Common myeloid progenitor, CD34-positive (primary cell): ENCODE results near the gene MSH4.

Experiments
- CTCF ChIA-PET: fragments of 350-600 bp; sonication (Branson Sonifier 250); formaldehyde crosslinking; loops from one replicate; lab custom pipeline; 2021; ENCODE audit warnings: antibody characterized with exemption; lab: Charles Lee
- POLR2A ChIA-PET: fragments of 350-600 bp; sonication (Branson Sonifier 250); formaldehyde crosslinking; loops from one replicate; lab custom pipeline; 2021; ENCODE audit warnings: antibody characterized with exemption; lab: Charles Lee
- DNase-seq, 3 donors: peaks; one replicate each; pipeline versions ENCODE4 v3.0.0 to v3.0.0-alpha.2; 2013
- H3K27ac ChIP-seq, 2 experiments: 1 replicate in 1 of 2; 2 replicates in 1 of 2; pipeline ENCODE4 v1.7.0; 2013; ENCODE audit warnings: inconsistent platforms in 2 of 2, low read length in 2 of 2, mild to moderate bottlenecking in 2 of 2, low read depth in 1 of 2, moderate library complexity in 1 of 2; ENCODE audit not compliant: severe bottlenecking in 2 of 2, insufficient read depth in 1 of 2, poor library complexity in 1 of 2
- H3K27me3 ChIP-seq, 5 experiments: replicated peaks in 2 of 5; 1 replicate in 3 of 5; 2 replicates in 2 of 5; pipeline versions ENCODE4 v1.6.1 to v1.7.0; 2013; ENCODE audit warnings: low read length in 4 of 5, mild to moderate bottlenecking in 2 of 5, moderate library complexity in 2 of 5, inconsistent platforms in 1 of 5; ENCODE audit not compliant: insufficient read depth in 5 of 5, control insufficient read depth in 4 of 5
- H3K36me3 ChIP-seq, 4 experiments: 1 replicate in 2 of 4; 2 replicates in 2 of 4; pipeline versions ENCODE4 v1.6.1 to v1.7.0; 2013; ENCODE audit warnings: low read length in 3 of 4, control low read depth in 1 of 4, mild to moderate bottlenecking in 1 of 4; ENCODE audit not compliant: control insufficient read depth in 4 of 4, insufficient read depth in 4 of 4
- H3K4me1 ChIP-seq, 4 experiments: 1 replicate in 3 of 4; 2 replicates in 1 of 4; pipeline versions ENCODE4 v1.6.1 to v1.7.1; 2013; ENCODE audit warnings: low read length in 3 of 4, mild to moderate bottlenecking in 3 of 4, control low read depth in 1 of 4, inconsistent platforms in 1 of 4, moderate library complexity in 1 of 4; ENCODE audit not compliant: control insufficient read depth in 4 of 4, insufficient read depth in 4 of 4; ENCODE audit errors: control extremely low read depth in 1 of 4
- H3K4me3 ChIP-seq, 7 experiments: 1 replicate in 4 of 7; 2 replicates in 3 of 7; pipeline versions ENCODE4 v1.5.1 to v1.7.0; 2013; ENCODE audit warnings: mild to moderate bottlenecking in 7 of 7, low read length in 6 of 7, moderate library complexity in 6 of 7, inconsistent platforms in 2 of 7, low read depth in 2 of 7, control low read depth in 1 of 7; ENCODE audit not compliant: insufficient read depth in 4 of 7, control insufficient read depth in 1 of 7; ENCODE audit errors: extremely low read depth in 1 of 7
- H3K9me3 ChIP-seq, 5 experiments: 1 replicate in 4 of 5; 2 replicates in 1 of 5; pipeline versions ENCODE4 v1.6.1 to v1.7.1; 2013; ENCODE audit warnings: low read length in 4 of 5, mild to moderate bottlenecking in 2 of 5, inconsistent platforms in 1 of 5, low read depth in 1 of 5, moderate library complexity in 1 of 5; ENCODE audit not compliant: control insufficient read depth in 4 of 5, insufficient read depth in 2 of 5; ENCODE audit errors: control extremely low read depth in 1 of 5
- WGBS: methylation state at CpG from one replicate; pipeline ENCODE4 v1.1.5; 2013; ENCODE audit not compliant: insufficient coverage; 5-methylcytosine and 5-hydroxymethylcytosine counted together

MSH4 gene

DNA sequence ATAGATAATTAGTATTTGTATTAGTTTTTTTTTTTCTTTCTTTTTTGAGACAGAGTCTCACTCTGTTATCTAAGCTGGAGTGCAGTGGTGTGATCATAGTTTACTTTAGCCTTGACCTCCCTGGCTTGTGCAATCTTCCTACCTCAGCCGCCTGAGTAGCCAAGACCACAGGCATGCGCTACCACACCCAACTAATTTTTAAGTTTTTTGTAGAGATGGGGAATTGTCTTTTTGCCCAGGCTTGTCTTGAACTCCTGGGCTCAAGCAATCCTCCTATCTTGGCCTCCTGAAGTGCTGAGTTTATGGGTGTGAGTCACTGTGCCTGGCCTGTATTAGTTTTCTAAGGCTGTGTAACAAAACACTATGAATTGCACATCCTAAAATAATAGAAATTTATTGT is 58.3 kb downstream of the MSH4 start:
- Histone ChIP-seq H3K4me1 (no peaks in the 10 kb centered on the region), H3K27me3 (no peaks in the 10 kb centered on the region), H3K9me3 (peaks cover 0 to 2% (median 0%) of the 10 kb centered on the region in 5 experiments), H3K27ac (no peak overlapping the region), H3K36me3 (no peaks in the 10 kb centered on the region), H3K4me3 (no peak overlapping the region)
- POLR2A ChIA-PET: no interaction called here
- CTCF ChIA-PET: no interaction called here
- no CpG with 5 or more reads among the region's 2 CpGs for WGBS
- no peak for DNase-seq

DNA sequence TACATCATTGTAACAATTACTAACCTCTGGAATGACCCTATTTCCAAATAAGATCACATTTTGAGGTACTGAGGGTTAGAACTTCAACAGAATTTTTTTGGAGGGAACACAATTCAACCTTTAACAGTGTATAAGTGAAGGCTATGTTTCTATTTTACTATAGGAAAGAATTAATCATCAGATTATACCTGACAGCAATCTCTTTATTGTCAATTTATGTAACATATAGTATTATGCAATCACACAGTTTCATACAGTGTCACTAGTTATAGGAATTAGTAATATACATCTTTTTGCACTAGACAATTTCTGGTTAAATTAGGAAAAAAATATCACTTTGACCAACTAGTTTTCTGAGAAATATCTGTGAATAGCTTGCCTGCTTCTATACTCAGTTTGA is 59.1 kb downstream of the MSH4 start:
- ChIA-PET CTCF (no interaction called here), POLR2A (no interaction called here)
- Histone ChIP-seq H3K4me1 (no peaks in the 10 kb centered on the region), H3K27me3 (no peaks in the 10 kb centered on the region), H3K36me3 (no peaks in the 10 kb centered on the region), H3K4me3 (no peak overlapping the region), H3K9me3 (peaks cover 0 to 2% (median 0%) of the 10 kb centered on the region in 5 experiments), H3K27ac (no peak overlapping the region)
- no peak for DNase-seq

DNA sequence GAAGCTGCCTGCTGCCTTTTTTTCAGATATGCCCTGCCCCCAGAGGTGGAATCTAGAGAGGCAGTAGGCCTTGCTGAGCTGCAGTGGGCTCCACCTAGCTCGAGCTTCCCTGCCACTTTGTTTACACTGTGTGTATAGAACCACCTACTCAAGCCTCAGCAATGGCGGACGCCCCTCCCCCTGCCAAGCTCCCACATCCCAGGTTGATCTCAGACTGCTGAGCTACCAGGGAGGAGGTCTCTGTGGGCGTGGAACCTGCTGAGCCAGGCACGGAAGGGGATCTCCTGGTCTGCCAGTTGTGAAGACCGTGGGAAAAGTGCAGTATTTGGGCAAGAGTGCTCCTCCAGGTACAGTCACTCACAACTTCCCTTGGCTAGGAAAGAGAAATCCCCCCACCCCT is 65.1 kb downstream of the MSH4 start:
- DNase-seq: no peak
- Histone ChIP-seq H3K4me1 (no peaks in the 10 kb centered on the region), H3K27me3 (no peaks in the 10 kb centered on the region), H3K9me3 (no peaks in the 10 kb centered on the region), H3K36me3 (no peaks in the 10 kb centered on the region), H3K27ac (no peak overlapping the region), H3K4me3 (no peak overlapping the region)
- ChIA-PET POLR2A (no interaction called here), CTCF (no interaction called here)
- WGBS: 63% methylated on average over 1 of the region's 6 CpGs

DNA sequence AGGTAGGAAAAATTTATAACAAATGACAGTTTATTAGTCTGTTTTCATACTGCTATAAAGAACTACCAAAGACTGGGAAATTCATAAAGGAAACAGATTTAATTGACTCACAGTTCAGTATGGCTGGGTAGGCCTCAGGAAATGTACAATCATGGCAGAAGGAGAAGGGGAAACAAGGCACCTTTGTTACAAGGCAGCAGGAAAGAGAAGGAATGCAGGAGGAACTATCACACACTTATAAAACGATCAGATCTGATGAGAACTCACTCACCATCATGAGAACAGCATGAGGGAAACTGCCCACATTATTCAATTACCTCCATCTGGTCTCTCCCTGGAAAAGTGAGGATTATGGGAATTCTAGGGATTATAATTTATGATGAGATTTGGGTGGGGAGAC is 74.3 kb downstream of the MSH4 start:
- Histone ChIP-seq H3K27me3 (no peaks in the 10 kb centered on the region), H3K4me3 (no peak overlapping the region), H3K4me1 (no peaks in the 10 kb centered on the region), H3K9me3 (peaks cover 0 to 3% (median 0%) of the 10 kb centered on the region in 5 experiments), H3K27ac (no peak overlapping the region), H3K36me3 (no peaks in the 10 kb centered on the region)
- ChIA-PET CTCF (no interaction called here), POLR2A (no interaction called here)
- DNase-seq: no peak
- WGBS: no CpG with 5 or more reads among the region's 1 CpG

DNA sequence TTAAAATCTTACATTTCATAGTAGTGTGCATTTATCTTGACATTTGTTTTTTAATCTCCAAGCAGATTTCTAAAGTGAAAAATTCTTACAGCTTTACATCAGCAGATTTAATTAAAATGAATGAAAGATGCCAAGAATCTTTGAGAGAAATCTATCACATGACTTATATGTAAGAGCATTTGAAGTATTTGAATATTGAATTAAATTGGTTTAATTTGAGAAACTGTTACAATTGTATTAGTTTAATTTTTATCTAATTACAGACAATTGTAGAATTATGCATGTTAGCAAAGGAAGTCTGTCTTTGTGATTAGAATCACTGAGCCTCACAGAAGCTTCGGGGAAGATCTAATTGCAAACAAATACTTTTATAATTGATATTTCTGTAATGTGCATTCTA is 83.3 kb downstream of the MSH4 start:
- no peaks in the 10 kb centered on the region for H3K9me3 ChIP-seq
- ChIA-PET CTCF (no interaction called here), POLR2A (no interaction called here)
- H3K4me1 ChIP-seq: no peaks in the 10 kb centered on the region
- WGBS: no CpG with 5 or more reads among the region's 1 CpG
- H3K27me3 ChIP-seq: no peaks in the 10 kb centered on the region
- no peak for DNase-seq
- H3K27ac ChIP-seq: no peak overlapping the region
- no peaks in the 10 kb centered on the region for H3K36me3 ChIP-seq
- H3K4me3 ChIP-seq: no peak overlapping the region

DNA sequence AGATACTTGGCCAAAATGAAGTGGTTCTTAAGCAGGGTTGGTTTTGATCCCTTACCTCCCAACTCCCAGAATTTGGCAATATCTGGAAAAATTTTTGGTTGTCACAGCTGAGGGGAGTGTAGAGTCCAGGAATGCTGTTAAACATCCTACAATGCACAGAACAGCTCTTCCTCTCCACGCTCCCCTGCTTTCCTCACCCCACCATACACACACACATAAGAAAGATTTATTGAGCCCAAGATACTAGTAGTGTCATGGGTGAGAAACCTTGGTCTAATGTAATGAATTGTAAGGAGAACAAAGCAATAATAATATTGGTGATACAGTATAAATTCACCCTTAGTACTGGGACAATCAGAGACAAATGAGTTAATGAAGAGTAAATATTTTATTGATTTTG is 87.8 kb downstream of the MSH4 start:
- no peak for DNase-seq
- Histone ChIP-seq H3K27ac (no peak overlapping the region), H3K4me1 (no peaks in the 10 kb centered on the region), H3K4me3 (no peak overlapping the region), H3K9me3 (no peaks in the 10 kb centered on the region), H3K36me3 (no peaks in the 10 kb centered on the region), H3K27me3 (no peaks in the 10 kb centered on the region)
- CTCF ChIA-PET: no interaction called here
- POLR2A ChIA-PET: no interaction called here
- WGBS: no CpG with 5 or more reads among the region's 1 CpG

GRCh38 chr1:75901371-75901770 is 104.7 kb downstream of the MSH4 start:
- WGBS: no CpG with 5 or more reads among the region's 1 CpG
- Histone ChIP-seq H3K9me3 (no peaks in the 10 kb centered on the region), H3K4me1 (no peaks in the 10 kb centered on the region), H3K27ac (no peak overlapping the region), H3K36me3 (no peaks in the 10 kb centered on the region), H3K27me3 (no peaks in the 10 kb centered on the region), H3K4me3 (no peak overlapping the region)
- ChIA-PET POLR2A (no interaction called here), CTCF (no interaction called here)
- no peak for DNase-seq
